ENCODE results near the gene SCLY. TPM values are rescaled to one million over a fixed set of nuclear protein-coding genes. Genes with fewer than 3 reads are reported as not detected.
A peak's percentile ranks its signal among the peaks of the same experiment; 100 is the strongest.

The SCLY gene
- polyA plus RNA-seq, 3 donors = 9.5 to 10.6 (median 10.3) TPM

- Mint-ChIP-seq H3K4me1 (no peaks in the 10 kb centered on the region), H3K4me3 (no peak overlapping the region), H3K36me3 (peaks cover 70 to 87% of the 10 kb centered on the region in 2 donors), H3K9me3 (no peaks in the 10 kb centered on the region), H3K27me3 (ENCODE audit: low read depth in 3 of 3) (peaks cover 0 to 3% (median 0%) of the 10 kb centered on the region in 3 donors), H3K27ac (peak overlapping the region in 1 of 7 donors; percentile 32)
- WGBS (ENCODE audit: insufficient coverage) = 85% methylated on average over 3 of the region's 4 CpGs
- Histone ChIP-seq H3K4me3 (replicated peaks in 1 of 3; ENCODE audit: low read depth in 2 of 3, low read length in 3 of 3) (no peak overlapping the region), H3K27me3 (ENCODE audit: control insufficient read depth in 2 of 2, insufficient read depth in 2 of 2, low read length in 2 of 2) (no peaks in the 10 kb centered on the region), H2AFZ (ENCODE audit: insufficient read depth, low read depth, low read length, poor library complexity, severe bottlenecking) (no peak overlapping the region), H3K36me3 (replicated peaks in 1 of 2; ENCODE audit: control insufficient read depth in 1 of 2, insufficient read depth in 2 of 2, low read length in 2 of 2) (peaks cover 42 to 92% of the 10 kb centered on the region in 2 donors), H3K27ac (ENCODE audit: low read depth in 1 of 2, low read length in 2 of 2) (no peak overlapping the region), H3K9me3 (replicated peaks in 1 of 2; ENCODE audit: control insufficient read depth in 1 of 2, insufficient read depth in 1 of 2, low read length in 2 of 2) (no peaks in the 10 kb centered on the region), H3K79me2 (ENCODE audit: insufficient read depth, low read length) (no peaks in the 10 kb centered on the region), H4K20me1 (ENCODE audit: insufficient read depth, low read length) (peaks cover 59% of the 10 kb centered on the region), H3K9ac (ENCODE audit: insufficient read depth, low read length, poor library complexity, severe bottlenecking) (no peak overlapping the region), H3K4me1 (ENCODE audit: control insufficient read depth in 1 of 2, insufficient read depth in 2 of 2, low read length in 2 of 2) (no peaks in the 10 kb centered on the region), H3K4me2 (replicated peaks; ENCODE audit: extremely low read depth, low read length, poor library complexity, severe bottlenecking) (no peak overlapping the region)
- intact Hi-C loops (cut with micrococcal nuclease) = no loop called here
- TF ChIP-seq CTCF (IDR thresholded peaks at IDR 0.05) = no peak
- no peak for DNase-seq
These were observed 45.1 kb upstream of the SCLY start for GRCh38 chr2:238015705-238016104.

GRCh38 chr2:238016526-238016925 is 44.3 kb upstream of the SCLY start:
- Mint-ChIP-seq H3K27ac (no peak overlapping the region), H3K4me3 (no peak overlapping the region), H3K9me3 (no peaks in the 10 kb centered on the region), H3K4me1 (no peaks in the 10 kb centered on the region), H3K27me3 (ENCODE audit: low read depth in 3 of 3) (peaks cover 0 to 3% (median 0%) of the 10 kb centered on the region in 3 donors), H3K36me3 (peaks cover 71 to 87% of the 10 kb centered on the region in 2 donors)
- no peaks in the 10 kb centered on the region for H3K4me1 ChIP-seq (ENCODE audit: control insufficient read depth in 1 of 2, insufficient read depth in 2 of 2, low read length in 2 of 2)
- H3K4me3 ChIP-seq (replicated peaks in 1 of 3; ENCODE audit: low read depth in 2 of 3, low read length in 3 of 3) = no peak overlapping the region
- intact Hi-C loops (cut with micrococcal nuclease) = no loop called here
- DNase-seq = no peak
- no peak overlapping the region for H3K27ac ChIP-seq (ENCODE audit: low read depth in 1 of 2, low read length in 2 of 2)
- H3K79me2 ChIP-seq (ENCODE audit: insufficient read depth, low read length) = no peaks in the 10 kb centered on the region
- TF ChIP-seq CTCF (IDR thresholded peaks at IDR 0.05) = no peak
- H3K36me3 ChIP-seq (replicated peaks in 1 of 2; ENCODE audit: control insufficient read depth in 1 of 2, insufficient read depth in 2 of 2, low read length in 2 of 2) = peaks cover 49 to 92% of the 10 kb centered on the region in 2 donors
- no peak overlapping the region for H3K4me2 ChIP-seq (replicated peaks; ENCODE audit: extremely low read depth, low read length, poor library complexity, severe bottlenecking)
- WGBS (ENCODE audit: insufficient coverage) = 98% methylated on average over 7 of the region's 8 CpGs
- H3K9me3 ChIP-seq (replicated peaks in 1 of 2; ENCODE audit: control insufficient read depth in 1 of 2, insufficient read depth in 1 of 2, low read length in 2 of 2) = no peaks in the 10 kb centered on the region
- no peak overlapping the region for H3K9ac ChIP-seq (ENCODE audit: insufficient read depth, low read length, poor library complexity, severe bottlenecking)
- peaks cover 56% of the 10 kb centered on the region for H4K20me1 ChIP-seq (ENCODE audit: insufficient read depth, low read length)
- H2AFZ ChIP-seq (ENCODE audit: insufficient read depth, low read depth, low read length, poor library complexity, severe bottlenecking) = no peak overlapping the region
- no peaks in the 10 kb centered on the region for H3K27me3 ChIP-seq (ENCODE audit: control insufficient read depth in 2 of 2, insufficient read depth in 2 of 2, low read length in 2 of 2)
